GM12872 (cell line): ENCODE results near the gene LAMTOR3.

ENCODE experiments used
- CTCF ChIP-seq: IDR thresholded peaks from 3 replicates; pipeline ENCODE4 v1.5.1; 2011; ENCODE audit warnings: low read depth, mild to moderate bottlenecking, low read length, moderate library complexity; ENCODE audit not compliant: insufficient read depth

Gene LAMTOR3

GRCh38 chr4:99832321-99832720, 61.9 kb downstream of the LAMTOR3 start:
- TF ChIP-seq CTCF = no peak

GRCh38 chr4:99828477-99828876, 65.8 kb downstream of the LAMTOR3 start:
- TF ChIP-seq CTCF = no peak
